OCI-LY1 (cell line): Measurements from ENCODE around the gene GCDH.

Experiments
- H2AFZ ChIP-seq: fragments of 200-600 bp; sonication (generic), shearing (Covaris generic); 2 replicates; pipeline ENCODE4 v1.6.0; 2014; ENCODE audit warnings: antibody characterized with exemption, mild to moderate bottlenecking, low read length
- H3F3A ChIP-seq: fragments of 200-600 bp; sonication (generic), shearing (Covaris generic); 2 replicates; pipeline ENCODE4 v1.6.0; 2014; ENCODE audit warnings: mild to moderate bottlenecking, antibody characterized with exemption, low read length, moderate library complexity; ENCODE audit not compliant: insufficient read depth
- H3K27ac ChIP-seq: fragments of 200-600 bp; sonication (generic); 2 replicates; pipeline ENCODE4 v1.5.1; 2014; ENCODE audit warnings: low read length, mixed run types, mild to moderate bottlenecking, low read depth; ENCODE audit not compliant: poor library complexity, severe bottlenecking
- H3K27me3 ChIP-seq: fragments of 200-600 bp; sonication (generic); 2 replicates; pipeline ENCODE4 v1.6.0; 2014; ENCODE audit warnings: antibody characterized with exemption, mild to moderate bottlenecking, low read length, moderate library complexity; ENCODE audit not compliant: insufficient read depth
- H3K36me3 ChIP-seq: fragments of 200-600 bp; sonication (generic); 2 replicates; pipeline ENCODE4 v1.6.1; 2014; ENCODE audit warnings: mild to moderate bottlenecking, antibody characterized with exemption, low read length, moderate library complexity, mixed read lengths; ENCODE audit not compliant: insufficient read depth
- H3K4me1 ChIP-seq: fragments of 200-600 bp; sonication (generic); 2 replicates; pipeline ENCODE4 v1.5.1; 2014; ENCODE audit warnings: mild to moderate bottlenecking, low read length, moderate library complexity; ENCODE audit not compliant: insufficient read depth, severe bottlenecking
- H3K4me2 ChIP-seq: fragments of 200-600 bp; sonication (generic), shearing (Covaris generic); 2 replicates; pipeline ENCODE4 v1.6.1; 2014; ENCODE audit warnings: low read length
- H3K4me3 ChIP-seq: fragments of 200-600 bp; sonication (generic); 2 replicates; pipeline ENCODE4 v1.5.1; 2014; ENCODE audit warnings: low read length, low read depth, mild to moderate bottlenecking, mixed read lengths; ENCODE audit not compliant: poor library complexity, severe bottlenecking
- H3K79me2 ChIP-seq: fragments of 200-600 bp; shearing (Covaris generic); 2 replicates; pipeline ENCODE4 v1.6.1; 2016; ENCODE audit warnings: mixed run types, low read length, mixed read lengths; ENCODE audit not compliant: insufficient read depth
- H3K9ac ChIP-seq: fragments of 200-600 bp; sonication (generic), shearing (Covaris generic); 2 replicates; pipeline ENCODE4 v1.6.1; 2014; ENCODE audit warnings: mild to moderate bottlenecking, low read length, mixed read lengths
- H3K9me2 ChIP-seq: fragments of 200-600 bp; sonication (generic), shearing (Covaris generic); 2 replicates; pipeline ENCODE4 v1.6.1; 2014; ENCODE audit warnings: low read depth, mild to moderate bottlenecking, low read length, mixed read lengths
- H3K9me3 ChIP-seq: fragments of 200-600 bp; shearing (Covaris generic); 2 replicates; pipeline ENCODE4 v1.6.1; 2014; ENCODE audit warnings: low read length, mixed read lengths
- H4K20me1 ChIP-seq: fragments of 200-600 bp; sonication (generic), shearing (Covaris generic); 2 replicates; pipeline ENCODE4 v1.6.0; 2016; ENCODE audit warnings: mild to moderate bottlenecking, low read length; ENCODE audit not compliant: insufficient read depth
- CTCF ChIP-seq: fragments of 200-600 bp; sonication (generic), shearing (Covaris generic); IDR thresholded peaks from 2 replicates; pipeline ENCODE4 v1.5.1; 2017; ENCODE audit warnings: mild to moderate bottlenecking, antibody characterized with exemption, low read length, moderate library complexity, mixed read lengths
- EZH2 ChIP-seq: fragments of 200-600 bp; sonication (generic), shearing (Covaris generic); IDR thresholded peaks from 2 replicates; pipeline ENCODE4 v1.8.0; 2017; ENCODE audit warnings: borderline replicate concordance, mixed run types, mild to moderate bottlenecking, antibody characterized with exemption, low read length, moderate library complexity, mixed read lengths

GCDH gene

DNA sequence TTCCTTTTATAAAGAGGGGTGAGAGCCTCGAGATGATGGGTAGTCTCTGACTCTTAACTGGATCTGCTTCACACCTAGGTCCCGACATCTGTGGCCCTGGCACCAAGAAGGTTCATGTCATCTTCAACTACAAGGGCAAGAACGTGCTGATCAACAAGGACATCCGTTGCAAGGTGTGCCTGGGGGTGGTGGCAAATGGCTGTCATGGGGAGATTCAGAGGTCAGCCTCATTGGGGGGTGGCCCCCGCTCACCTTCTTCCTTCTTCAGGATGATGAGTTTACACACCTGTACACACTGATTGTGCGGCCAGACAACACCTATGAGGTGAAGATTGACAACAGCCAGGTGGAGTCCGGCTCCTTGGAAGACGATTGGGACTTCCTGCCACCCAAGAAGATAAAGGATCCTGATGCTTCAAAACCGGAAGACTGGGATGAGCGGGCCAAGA lies 49.0 kb downstream of the GCDH start:
- peaks cover 20% of the 10 kb centered on the region for H3K79me2 ChIP-seq

GRCh38 chr19:12940897-12941296 lies 49.9 kb downstream of the GCDH start:
- H3K4me1 ChIP-seq: peaks cover 75% of the 10 kb centered on the region
- TF ChIP-seq EZH2 (no peak), CTCF (no peak)
- no peak overlapping the region for H2AFZ ChIP-seq
- 0 out of 2 replicates have a peak, but pooled peaks cover 3% of the 10 kb centered on the region for H4K20me1 ChIP-seq
- peaks cover 67% of the 10 kb centered on the region for H3K36me3 ChIP-seq
- peaks cover 20% of the 10 kb centered on the region for H3K79me2 ChIP-seq
- no peaks in the 10 kb centered on the region for H3K27me3 ChIP-seq
- H3K9me3 ChIP-seq: no peaks in the 10 kb centered on the region
- H3K4me3 ChIP-seq: peak overlapping the region; percentile 99
- H3K4me2 ChIP-seq: peak overlapping the region; percentile 94
- no peaks in the 10 kb centered on the region for H3K9me2 ChIP-seq
- H3F3A ChIP-seq: peaks cover 49% of the 10 kb centered on the region
- peak overlapping the region; percentile 97; the same call in 1 of the 2 replicates for H3K9ac ChIP-seq
- peak overlapping the region; percentile 87 for H3K27ac ChIP-seq

More for the DNA sequence above, 49.0 kb downstream of the GCDH start:
- Histone ChIP-seq H3K27ac (peak overlapping the region; percentile 87), H3F3A (peaks cover 49% of the 10 kb centered on the region), H3K9me2 (no peaks in the 10 kb centered on the region), H3K9ac (peak overlapping the region; percentile 97), H3K4me1 (peaks cover 71% of the 10 kb centered on the region), H3K27me3 (no peaks in the 10 kb centered on the region), H3K4me3 (peak overlapping the region; percentile 99), H3K9me3 (no peaks in the 10 kb centered on the region), H2AFZ (no peak overlapping the region), H3K36me3 (peaks cover 65% of the 10 kb centered on the region), H4K20me1 (0 out of 2 replicates have a peak, but pooled peaks cover 3% of the 10 kb centered on the region), H3K4me2 (peak overlapping the region; percentile 94)
- TF ChIP-seq CTCF: no peak
- no peak for TF ChIP-seq EZH2

GRCh38 chr19:12943437-12944044 lies 52.6 kb downstream of the GCDH start:
- H4K20me1 ChIP-seq: 0 out of 2 replicates have a peak, but pooled peaks cover 3% of the 10 kb centered on the region
- peaks cover 88% of the 10 kb centered on the region for H3K36me3 ChIP-seq
- H3K27me3 ChIP-seq: no peaks in the 10 kb centered on the region
- peak overlapping the region; percentile 21 for H3K27ac ChIP-seq
- no peak overlapping the region for H2AFZ ChIP-seq
- H3K9me2 ChIP-seq: no peaks in the 10 kb centered on the region
- H3K9ac ChIP-seq: no peak overlapping the region
- H3K4me3 ChIP-seq: no peak overlapping the region
- H3K9me3 ChIP-seq: no peaks in the 10 kb centered on the region
- H3K79me2 ChIP-seq: peaks cover 38% of the 10 kb centered on the region
- TF ChIP-seq CTCF: no peak
- no peak for TF ChIP-seq EZH2
- peak overlapping the region; percentile 12 for H3K4me2 ChIP-seq
- peaks cover 35% of the 10 kb centered on the region for H3F3A ChIP-seq
- H3K4me1 ChIP-seq: peaks cover 68% of the 10 kb centered on the region
